Skeletal muscle tissue (tissue), 4 donors: Measurements from ENCODE around the gene THY1. TPM values are rescaled to one million over a fixed set of nuclear protein-coding genes. Genes with fewer than 3 reads are reported as not detected.

Experiments
- H3K27ac ChIP-seq: one replicate; pipeline ENCODE4 v1.7.0; 2013; ENCODE audit warnings: mild to moderate bottlenecking, low read depth, low read length, inconsistent platforms
- H3K27me3 ChIP-seq, 3 donors: one replicate each; pipeline ENCODE4 v1.7.0; 2013; ENCODE audit warnings: low read length in 3 of 3; ENCODE audit not compliant: control insufficient read depth in 3 of 3, insufficient read depth in 3 of 3
- H3K36me3 ChIP-seq, 3 donors: one replicate each; pipeline ENCODE4 v1.7.0; 2013; ENCODE audit warnings: low read length in 3 of 3; ENCODE audit not compliant: control insufficient read depth in 3 of 3, insufficient read depth in 3 of 3
- H3K4me1 ChIP-seq, 3 donors: one replicate each; pipeline ENCODE4 v1.7.0; 2013; ENCODE audit warnings: low read length in 3 of 3, mild to moderate bottlenecking in 3 of 3; ENCODE audit not compliant: control insufficient read depth in 3 of 3, insufficient read depth in 3 of 3
- H3K4me3 ChIP-seq, 3 donors: one replicate each; pipeline ENCODE4 v1.7.0; 2013; ENCODE audit warnings: low read length in 3 of 3
- H3K9ac ChIP-seq, 3 donors: one replicate each; pipeline ENCODE4 v1.7.0; 2013; ENCODE audit warnings: low read length in 3 of 3, mild to moderate bottlenecking in 3 of 3, moderate library complexity in 2 of 3, low read depth in 1 of 3
- H3K9me3 ChIP-seq, 3 donors: one replicate each; pipeline ENCODE4 v1.7.0; 2013; ENCODE audit warnings: low read length in 3 of 3; ENCODE audit not compliant: control insufficient read depth in 3 of 3
- total RNA-seq: library from RNA; depleted of rRNA; stranded (reverse); fragments of >200 nt; gene quantifications from one replicate; pipeline ENCODE4 v1.2.3, GENCODE V29; 2014
- donor health status: Osteomylitis.

The THY1 gene
- total RNA-seq, 1 donor from 2014 or later, result 19.8 TPM

GRCh38 chr11:119432484-119433357, 9.7 kb upstream of the THY1 start:
- H3K4me1 ChIP-seq, result peaks cover 5 to 14% (median 12%) of the 10 kb centered on the region in 3 donors
- no peaks in the 10 kb centered on the region for H3K36me3 ChIP-seq
- no peak overlapping the region for H3K27ac ChIP-seq
- H3K4me3 ChIP-seq, result no peak overlapping the region
- H3K9ac ChIP-seq, result peak overlapping the region in 1 of 3 donors; percentile 25
- peaks cover 0 to 3% (median 0%) of the 10 kb centered on the region in 3 donors for H3K9me3 ChIP-seq
- peaks cover 13 to 36% (median 22%) of the 10 kb centered on the region in 3 donors for H3K27me3 ChIP-seq

GRCh38 chr11:119431523-119431922, 8.6 kb upstream of the THY1 start:
- no peak overlapping the region for H3K4me3 ChIP-seq
- peaks cover 5 to 14% (median 12%) of the 10 kb centered on the region in 3 donors for H3K4me1 ChIP-seq
- peaks cover 13 to 39% (median 22%) of the 10 kb centered on the region in 3 donors for H3K27me3 ChIP-seq

GRCh38 chr11:119427279-119427678, 4.3 kb upstream of the THY1 start:
- Histone ChIP-seq H3K4me1 (peaks cover 7 to 8% (median 7%) of the 10 kb centered on the region in 3 donors), H3K27me3 (peaks cover 34 to 56% (median 34%) of the 10 kb centered on the region in 3 donors)

More at GRCh38 chr11:119431523-119431922, 8.6 kb upstream of the THY1 start:
- Histone ChIP-seq H3K36me3 (no peaks in the 10 kb centered on the region), H3K9me3 (peaks cover 0 to 3% (median 0%) of the 10 kb centered on the region in 3 donors), H3K27ac (no peak overlapping the region), H3K9ac (no peak overlapping the region)

GRCh38 chr11:119426142-119426541, 3.2 kb upstream of the THY1 start:
- H3K4me1 ChIP-seq, result peaks cover 11 to 14% (median 13%) of the 10 kb centered on the region in 3 donors
- no peak overlapping the region for H3K9ac ChIP-seq
- H3K27ac ChIP-seq, result no peak overlapping the region
- peaks cover 40 to 59% (median 43%) of the 10 kb centered on the region in 3 donors for H3K27me3 ChIP-seq
- no peaks in the 10 kb centered on the region for H3K36me3 ChIP-seq
- no peak overlapping the region for H3K4me3 ChIP-seq
- H3K9me3 ChIP-seq, result peaks cover 0 to 3% (median 0%) of the 10 kb centered on the region in 3 donors

More at GRCh38 chr11:119427279-119427678, 4.3 kb upstream of the THY1 start:
- H3K9me3 ChIP-seq, result peaks cover 0 to 3% (median 0%) of the 10 kb centered on the region in 3 donors
- H3K4me3 ChIP-seq, result no peak overlapping the region
- no peaks in the 10 kb centered on the region for H3K36me3 ChIP-seq
- H3K9ac ChIP-seq, result no peak overlapping the region
- no peak overlapping the region for H3K27ac ChIP-seq

- H3K9me3 ChIP-seq, result peaks cover 0 to 3% (median 0%) of the 10 kb centered on the region in 3 donors
- H3K27ac ChIP-seq, result no peak overlapping the region
- no peak overlapping the region for H3K9ac ChIP-seq
- no peaks in the 10 kb centered on the region for H3K36me3 ChIP-seq
- no peak overlapping the region for H3K4me3 ChIP-seq
- peaks cover 13 to 14% (median 13%) of the 10 kb centered on the region in 3 donors for H3K4me1 ChIP-seq
- peaks cover 44 to 59% (median 49%) of the 10 kb centered on the region in 3 donors for H3K27me3 ChIP-seq
These were observed 1.8 kb upstream of the THY1 start for GRCh38 chr11:119424775-119425174.

- Histone ChIP-seq H3K4me1 (peaks cover 13 to 14% (median 13%) of the 10 kb centered on the region in 3 donors), H3K36me3 (no peaks in the 10 kb centered on the region), H3K27ac (no peak overlapping the region), H3K9ac (no peak overlapping the region), H3K27me3 (peaks cover 42 to 56% (median 48%) of the 10 kb centered on the region in 3 donors), H3K4me3 (no peak overlapping the region), H3K9me3 (peaks cover 0 to 2% (median 0%) of the 10 kb centered on the region in 3 donors)
These were observed 1.3 kb upstream of the THY1 start for GRCh38 chr11:119424276-119424675.

- Histone ChIP-seq H3K4me3 (no peak overlapping the region), H3K4me1 (peaks cover 13 to 14% (median 13%) of the 10 kb centered on the region in 3 donors), H3K36me3 (no peaks in the 10 kb centered on the region), H3K27me3 (peaks cover 42 to 55% (median 50%) of the 10 kb centered on the region in 3 donors), H3K27ac (no peak overlapping the region), H3K9me3 (no peaks in the 10 kb centered on the region), H3K9ac (no peak overlapping the region)
These were observed 710 bp upstream of the THY1 start for GRCh38 chr11:119423509-119424254.

GRCh38 chr11:119421941-119422808, 797 bp downstream of the THY1 start:
- peaks cover 13 to 19% (median 15%) of the 10 kb centered on the region in 3 donors for H3K4me1 ChIP-seq
- peaks cover 42 to 61% (median 50%) of the 10 kb centered on the region in 3 donors for H3K27me3 ChIP-seq
- no peaks in the 10 kb centered on the region for H3K36me3 ChIP-seq
- peak overlapping the region; percentile 56 to 62 (median 57) for H3K4me3 ChIP-seq
- H3K9me3 ChIP-seq, result no peaks in the 10 kb centered on the region
- peak overlapping the region; percentile 58 for H3K27ac ChIP-seq
- H3K9ac ChIP-seq, result peak overlapping the region in 1 of 3 donors; percentile 60

GRCh38 chr11:119421351-119421750, 1.6 kb downstream of the THY1 start:
- Histone ChIP-seq H3K27me3 (peaks cover 42 to 61% (median 50%) of the 10 kb centered on the region in 3 donors), H3K36me3 (no peaks in the 10 kb centered on the region), H3K27ac (no peak overlapping the region), H3K4me3 (peak overlapping the region in 2 of 3 donors; percentile 56 to 62), H3K9me3 (no peaks in the 10 kb centered on the region), H3K4me1 (peaks cover 13 to 23% (median 17%) of the 10 kb centered on the region in 3 donors), H3K9ac (no peak overlapping the region)
